Activated naive CD4-positive, alpha-beta T cell treated with anti-CD3 and anti-CD28 coated beads for 36 hours (primary cell): ENCODE data around the gene RABAC1. TPM values are rescaled to one million over a fixed set of nuclear protein-coding genes. Genes with fewer than 3 reads are reported as not detected.

Experiments
- CTCF ChIA-PET: fragments of 350-600 bp; sonication (Branson Sonifier 250); formaldehyde crosslinking; loops from one replicate; lab custom pipeline; 2021; ENCODE audit warnings: antibody characterized with exemption; lab: Charles Lee
- DNase-seq: peaks from one replicate; pipeline ENCODE4 v3.0.0-alpha.2; 2020
- H3K27ac Mint-ChIP-seq: one replicate; pipeline ENCODE4 v1.8.0; 2021; ENCODE audit warnings: mild to moderate bottlenecking, mixed read lengths
- H3K27me3 Mint-ChIP-seq: one replicate; pipeline ENCODE4 v1.8.0; 2021; ENCODE audit warnings: low read depth, mixed read lengths
- H3K36me3 Mint-ChIP-seq: one replicate; pipeline ENCODE4 v1.8.0; 2021; ENCODE audit warnings: low read depth, mixed read lengths
- H3K4me1 Mint-ChIP-seq: one replicate; pipeline ENCODE4 v1.8.0; 2021; ENCODE audit warnings: low read depth, mixed read lengths
- H3K4me3 Mint-ChIP-seq: one replicate; pipeline ENCODE4 v1.8.0; 2021; ENCODE audit warnings: mild to moderate bottlenecking, moderate library complexity, mixed read lengths
- H3K9me3 Mint-ChIP-seq: one replicate; pipeline ENCODE4 v1.8.0; 2021; ENCODE audit warnings: mixed read lengths
- intact Hi-C: fragments of 100-400 bp; cut with micrococcal nuclease; formaldehyde crosslinking; loops from one replicate; pipeline ENCODE4 v1.15.1; 2023
- total RNA-seq, 2 experiments: library from RNA; stranded (reverse); gene quantifications; one replicate each; pipeline ENCODE4 v1.2.3, GENCODE V29; 2021

Gene RABAC1
- total RNA-seq, 2 experiments from 2014 or later: 32.8 TPM

GRCh38 chr19:41932259-41932719 is 26.8 kb downstream of the RABAC1 start:
- no peak overlapping the region for H3K27ac Mint-ChIP-seq
- H3K27me3 Mint-ChIP-seq: no peaks in the 10 kb centered on the region
- H3K9me3 Mint-ChIP-seq: no peaks in the 10 kb centered on the region
- intact Hi-C loops: no loop called here
- CTCF ChIA-PET: interaction anchor here (1.2 to 2.0 kb wide), 5 partner anchors 13 to 59 kb away, joined by 3 to 13 read pairs (median 4); partner anchors contain the start of gene CD79A
- H3K4me1 Mint-ChIP-seq: peaks cover 45% of the 10 kb centered on the region
- no peaks in the 10 kb centered on the region for H3K36me3 Mint-ChIP-seq
- no peak for DNase-seq
- H3K4me3 Mint-ChIP-seq: no peak overlapping the region

GRCh38 chr19:41930926-41931592 is 28.1 kb downstream of the RABAC1 start:
- CTCF ChIA-PET: interaction anchor here (1.0 to 2.0 kb wide), 5 partner anchors 16 to 58 kb away, joined by 3 to 13 read pairs (median 4); partner anchors contain the start of gene CD79A
- no peaks in the 10 kb centered on the region for H3K27me3 Mint-ChIP-seq
- H3K4me1 Mint-ChIP-seq: peaks cover 37% of the 10 kb centered on the region
- intact Hi-C loops: no loop called here
- H3K4me3 Mint-ChIP-seq: no peak overlapping the region
- no peak overlapping the region for H3K27ac Mint-ChIP-seq
- no peak for DNase-seq
- no peaks in the 10 kb centered on the region for H3K9me3 Mint-ChIP-seq
- no peaks in the 10 kb centered on the region for H3K36me3 Mint-ChIP-seq

- intact Hi-C loops: no loop called here
- CTCF ChIA-PET: interaction anchor here (1.0 to 2.0 kb wide), 4 partner anchors 11 to 57 kb away, joined by 4 to 13 read pairs (median 4); no protein-coding TSS in a partner anchor
- no peak for DNase-seq
- Mint-ChIP-seq H3K36me3 (no peaks in the 10 kb centered on the region), H3K9me3 (no peaks in the 10 kb centered on the region), H3K4me3 (peak overlapping the region; percentile 11), H3K27ac (no peak overlapping the region), H3K27me3 (no peaks in the 10 kb centered on the region), H3K4me1 (peaks cover 34% of the 10 kb centered on the region)
These were observed 28.8 kb downstream of the RABAC1 start for GRCh38 chr19:41930322-41930722.

GRCh38 chr19:41929536-41930071 is 29.5 kb downstream of the RABAC1 start:
- peak overlapping the region; percentile 73 for H3K4me3 Mint-ChIP-seq

GRCh38 chr19:41928754-41929535 is 30.2 kb downstream of the RABAC1 start:
- Mint-ChIP-seq H3K4me1 (peaks cover 23% of the 10 kb centered on the region), H3K9me3 (no peaks in the 10 kb centered on the region), H3K4me3 (peak overlapping the region; percentile 73), H3K27ac (peak overlapping the region; percentile 40), H3K27me3 (no peaks in the 10 kb centered on the region), H3K36me3 (no peaks in the 10 kb centered on the region)
- DNase-seq: peak; percentile 64
- intact Hi-C loops: loop anchor here (1.0 to 2.0 kb wide), 2 partner anchors 16 to 42 kb away; no protein-coding TSS in a partner anchor
- CTCF ChIA-PET: interaction anchor here (0.9 to 1.5 kb wide), 4 partner anchors 10 to 55 kb away, joined by 3 to 5 read pairs (median 4); no protein-coding TSS in a partner anchor

More at GRCh38 chr19:41929536-41930071, 29.5 kb downstream of the RABAC1 start:
- CTCF ChIA-PET: interaction anchor here (1.4 to 1.5 kb wide), 2 partner anchors 12 to 42 kb away, joined by 3 to 4 read pairs; no protein-coding TSS in a partner anchor
- Mint-ChIP-seq H3K4me1 (peaks cover 27% of the 10 kb centered on the region), H3K36me3 (no peaks in the 10 kb centered on the region), H3K9me3 (no peaks in the 10 kb centered on the region), H3K27me3 (no peaks in the 10 kb centered on the region), H3K27ac (no peak overlapping the region)
- no peak for DNase-seq
- intact Hi-C loops: loop anchor here (1.0 to 2.0 kb wide), 2 partner anchors 15 to 42 kb away; no protein-coding TSS in a partner anchor

- CTCF ChIA-PET: interaction anchor here (0.9 to 1.4 kb wide), 3 partner anchors 9 to 54 kb away, joined by 3 to 5 read pairs (median 3); no protein-coding TSS in a partner anchor
- Mint-ChIP-seq H3K27ac (peak within 1 kb of the TSS; percentile 40), H3K9me3 (no peaks in the 10 kb centered on the region), H3K36me3 (no peaks in the 10 kb centered on the region), H3K4me3 (peak within 1 kb of the TSS; percentile 77), H3K27me3 (no peaks in the 10 kb centered on the region), H3K4me1 (peaks cover 21% of the 10 kb centered on the region)
- peak; percentile 40 for DNase-seq
- intact Hi-C loops: loop anchor here (2.0 kb wide), 1 partner anchor 17 kb away; no protein-coding TSS in a partner anchor
These were observed 30.9 kb downstream of the RABAC1 start, which contains the start of gene ERFL for GRCh38 chr19:41928221-41928683. TSS of gene ERFL (minus strand) at chr19:41928449. CDS start at chr19:41912919, 15,530 bp downstream.

GRCh38 chr19:41927497-41928192 is 31.5 kb downstream of the RABAC1 start:
- DNase-seq: peak; percentile 38
- intact Hi-C loops: loop anchor here (2.0 kb wide), 1 partner anchor 17 kb away; no protein-coding TSS in a partner anchor
- Mint-ChIP-seq H3K27ac (no peak overlapping the region), H3K27me3 (no peaks in the 10 kb centered on the region), H3K4me3 (peak overlapping the region; percentile 77), H3K4me1 (peaks cover 24% of the 10 kb centered on the region), H3K9me3 (no peaks in the 10 kb centered on the region), H3K36me3 (no peaks in the 10 kb centered on the region)
- CTCF ChIA-PET: interaction anchor here (0.6 to 1.1 kb wide), 3 partner anchors 9 to 54 kb away, joined by 3 to 5 read pairs (median 3); no protein-coding TSS in a partner anchor

GRCh38 chr19:41926763-41927496 is 32.2 kb downstream of the RABAC1 start:
- Mint-ChIP-seq H3K27ac (no peak overlapping the region), H3K9me3 (no peaks in the 10 kb centered on the region), H3K4me3 (no peak overlapping the region), H3K4me1 (peaks cover 29% of the 10 kb centered on the region), H3K27me3 (peaks cover 4% of the 10 kb centered on the region), H3K36me3 (no peaks in the 10 kb centered on the region)
- intact Hi-C loops: no loop called here
- DNase-seq: no peak
- CTCF ChIA-PET: interaction anchor here (0.6 kb wide), 1 partner anchor 18 kb away, joined by 3 read pairs; no protein-coding TSS in a partner anchor

GRCh38 chr19:41926028-41926762 is 32.9 kb downstream of the RABAC1 start:
- intact Hi-C loops: no loop called here
- Mint-ChIP-seq H3K4me3 (no peak overlapping the region), H3K4me1 (peaks cover 32% of the 10 kb centered on the region), H3K9me3 (no peaks in the 10 kb centered on the region), H3K27ac (no peak overlapping the region), H3K36me3 (no peaks in the 10 kb centered on the region), H3K27me3 (peaks cover 4% of the 10 kb centered on the region)
- DNase-seq: no peak
- CTCF ChIA-PET: interaction anchor here (0.6 kb wide), 1 partner anchor 93 kb away, joined by 10 read pairs; no protein-coding TSS in a partner anchor
